Spinal cord (tissue), 10 donors: ENCODE data around the gene ATP5ME. TPM values are rescaled to one million over a fixed set of nuclear protein-coding genes. Genes with fewer than 3 reads are reported as not detected.

Experiments used
- DNase-seq, 6 donors: peaks; one replicate each; pipeline versions ENCODE4 v3.0.0 to v3.0.0-alpha.2; 2013 to 2015; ENCODE audit warnings: low spot score in 6 of 6, low read depth in 4 of 6
- H3K27ac ChIP-seq: one replicate; pipeline ENCODE4 v1.5.1; 2013; ENCODE audit warnings: low read depth, low read length, control low read depth
- H3K27me3 ChIP-seq: one replicate; pipeline ENCODE4 v1.6.1; 2013; ENCODE audit warnings: low read length; ENCODE audit not compliant: control insufficient read depth, insufficient read depth
- H3K36me3 ChIP-seq: one replicate; pipeline ENCODE4 v1.6.1; 2013; ENCODE audit warnings: low read length; ENCODE audit not compliant: control insufficient read depth, insufficient read depth
- H3K4me1 ChIP-seq: one replicate; pipeline ENCODE4 v1.6.1; 2013; ENCODE audit warnings: low read length; ENCODE audit not compliant: control insufficient read depth, insufficient read depth
- H3K4me3 ChIP-seq: one replicate; pipeline ENCODE4 v1.5.1; 2013; ENCODE audit warnings: low read depth, low read length, control low read depth
- H3K9me3 ChIP-seq: one replicate; pipeline ENCODE4 v1.6.1; 2013; ENCODE audit warnings: low read length; ENCODE audit not compliant: control insufficient read depth, insufficient read depth
- WGBS: methylation state at CpG from one replicate; pipeline ENCODE4 v1.1.5; 2013; ENCODE audit warnings: missing lambda C conversion rate; ENCODE audit not compliant: insufficient coverage; 5-methylcytosine and 5-hydroxymethylcytosine counted together
- long read RNA-seq, 4 donors: transcript quantifications; one replicate each; lab custom pipeline, GENCODE V29; 2026
- polyA plus RNA-seq, 2 donors: library from polyadenylated mRNA; unstranded; fragments of 120-200 nt; gene quantifications; one replicate each; pipeline ENCODE4 v1.2.1, GENCODE V29; 2013; ENCODE audit not compliant: insufficient read length in 2 of 2
- total RNA-seq, 2 donors: library from RNA; depleted of rRNA in 1 of 2; stranded (reverse); fragments of 120-200 nt in 1 of 2; fragments of >200 nt in 1 of 2; gene quantifications; one replicate each; pipeline versions ENCODE4 v1.2.3 to v1.2.4, GENCODE V29; 2013 to 2014
- donor health status: healthy.

ATP5ME gene
- total RNA-seq (100 to 1,000 TPM; 191 to 726 TPM), polyA plus RNA-seq (100 to 1,000 TPM; 314 to 354 TPM)
- long read RNA-seq, donor 1, transcript ATP5ME-202 (3 exons, 300 nt): minor isoform, 8 of 435 reads
- long read RNA-seq, donor 1, transcript ATP5ME-201 (4 exons, 365 nt): major isoform, 348 of 435 reads
- long read RNA-seq, donor 1, transcript ATP5ME-205 (3 exons, 393 nt): minor isoform, 33 of 435 reads
- long read RNA-seq, donor 1, transcript ATP5ME-204 (2 exons, 247 nt): minor isoform, 24 of 435 reads
- long read RNA-seq, donor 1, partial matches to known transcripts: 14 of 435 reads
- long read RNA-seq, donor 1, other reads (novel, unspliced or antisense): 6 of 435 reads
- long read RNA-seq, donor 2, transcript ATP5ME-201 (4 exons, 365 nt): major isoform, 144 of 167 reads
- long read RNA-seq, donor 2, transcript ATP5ME-204 (2 exons, 247 nt): minor isoform, 6 of 167 reads
- long read RNA-seq, donor 2, transcript ATP5ME-205 (3 exons, 393 nt): minor isoform, 12 of 167 reads
- long read RNA-seq, donor 2, transcript ATP5ME-202 (3 exons, 300 nt): minor isoform, 5 of 167 reads
- long read RNA-seq, donor 2, partial matches to known transcripts: 0 of 167 reads
- long read RNA-seq, donor 2, other reads (novel, unspliced or antisense): 0 of 167 reads
- long read RNA-seq, donor 3, transcript ATP5ME-201 (4 exons, 365 nt): major isoform, 159 of 175 reads
- long read RNA-seq, donor 3, transcript ATP5ME-205 (3 exons, 393 nt): minor isoform, 6 of 175 reads
- long read RNA-seq, donor 3, transcript ATP5ME-204 (2 exons, 247 nt): minor isoform, 9 of 175 reads
- long read RNA-seq, donor 3, partial matches to known transcripts: 0 of 175 reads
- long read RNA-seq, donor 3, other reads (novel, unspliced or antisense): 0 of 175 reads
- long read RNA-seq, donor 4, transcript ATP5ME-202 (3 exons, 300 nt): minor isoform, 9 of 384 reads
- long read RNA-seq, donor 4, transcript ATP5ME-204 (2 exons, 247 nt): minor isoform, 17 of 384 reads
- long read RNA-seq, donor 4, transcript ATP5ME-201 (4 exons, 365 nt): major isoform, 303 of 384 reads
- long read RNA-seq, donor 4, transcript ATP5ME-205 (3 exons, 393 nt): minor isoform, 38 of 384 reads
- long read RNA-seq, donor 4, partial matches to known transcripts: 5 of 384 reads
- long read RNA-seq, donor 4, other reads (novel, unspliced or antisense): 11 of 384 reads

DNA sequence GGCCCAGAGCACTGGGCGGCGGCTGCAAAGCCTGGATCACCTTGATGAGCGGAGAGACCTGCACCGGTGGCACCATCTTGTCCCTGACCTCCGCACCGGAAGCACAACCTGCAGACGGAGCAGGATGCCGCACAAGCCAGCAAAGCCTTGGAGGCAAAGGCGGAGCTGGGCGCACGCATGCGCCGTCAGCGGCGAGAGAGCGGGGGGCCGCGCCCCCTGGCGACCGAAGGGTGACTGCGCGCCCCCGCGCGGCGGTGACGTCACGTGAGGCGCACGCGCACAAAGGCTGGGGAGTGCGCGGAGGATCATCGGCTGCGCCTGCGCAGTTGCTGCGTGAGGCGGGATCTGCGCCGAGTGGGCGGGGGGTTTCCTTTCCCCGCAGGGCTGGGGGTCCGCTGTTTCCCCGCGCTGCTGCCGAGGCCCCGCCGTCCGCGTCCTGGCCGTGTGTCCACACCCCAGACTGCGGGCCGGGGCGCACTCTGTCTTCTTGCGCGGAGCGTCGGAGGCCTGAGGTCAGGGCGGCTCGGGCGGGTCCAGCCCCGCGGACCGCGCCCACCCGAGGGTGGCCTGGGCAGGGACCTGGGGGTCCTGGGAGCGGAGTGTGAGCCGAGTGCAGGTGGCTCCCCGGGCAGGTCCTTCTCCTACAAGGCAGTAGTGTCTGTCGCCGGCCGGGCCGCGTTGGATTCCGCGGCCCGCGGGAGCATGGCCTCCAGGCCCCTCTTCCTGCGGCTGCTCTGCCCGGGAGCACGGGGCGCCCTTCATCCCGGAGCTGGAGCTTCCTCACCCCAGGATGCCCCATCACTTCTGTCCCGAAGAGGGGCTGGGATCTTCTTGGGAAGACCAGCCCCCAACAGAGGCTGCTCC is at the start of gene ATP5ME, which contains the start of gene MYL5:
Gene ATP5ME, minus strand, starts transcription at position 105 of the 864 bp plus-strand sequence. Its CDS starts 29 bp downstream, at position 76.
Gene MYL5, plus strand, starts transcription at position 371 of the 864 bp plus-strand sequence. CDS start 3,485 bp downstream, outside the sequence.
- no peaks in the 10 kb centered on the region for H3K9me3 ChIP-seq
- H3K27me3 ChIP-seq: no peaks in the 10 kb centered on the region
- peak; percentile 90 to 99 (median 96) for DNase-seq
- peaks cover 36% of the 10 kb centered on the region for H3K36me3 ChIP-seq
- H3K27ac ChIP-seq: peak within 1 kb of the TSS; percentile 57
- WGBS: under 1% methylated on average over 84 of the region's 84 CpGs
- H3K4me1 ChIP-seq: peaks cover 25% of the 10 kb centered on the region
- H3K4me3 ChIP-seq: peak within 1 kb of the TSS; percentile 67

- Histone ChIP-seq H3K36me3 (peaks cover 74% of the 10 kb centered on the region), H3K4me1 (peaks cover 43% of the 10 kb centered on the region), H3K9me3 (no peaks in the 10 kb centered on the region), H3K27me3 (no peaks in the 10 kb centered on the region), H3K4me3 (no peak overlapping the region), H3K27ac (no peak overlapping the region)
- no peak for DNase-seq
- 98% methylated on average over 61 of the region's 61 CpGs for WGBS
Observed at GRCh38 chr4:722851-723360, 48.8 kb upstream of the ATP5ME start.

- no peak overlapping the region for H3K4me3 ChIP-seq
- WGBS: 98% methylated on average over 44 of the region's 47 CpGs
- peaks cover 79% of the 10 kb centered on the region for H3K36me3 ChIP-seq
- H3K27ac ChIP-seq: no peak overlapping the region
- H3K27me3 ChIP-seq: no peaks in the 10 kb centered on the region
- DNase-seq: no peak
- H3K4me1 ChIP-seq: peaks cover 48% of the 10 kb centered on the region
- H3K9me3 ChIP-seq: no peaks in the 10 kb centered on the region
Observed at GRCh38 chr4:722169-722725, 48.2 kb upstream of the ATP5ME start.

DNA sequence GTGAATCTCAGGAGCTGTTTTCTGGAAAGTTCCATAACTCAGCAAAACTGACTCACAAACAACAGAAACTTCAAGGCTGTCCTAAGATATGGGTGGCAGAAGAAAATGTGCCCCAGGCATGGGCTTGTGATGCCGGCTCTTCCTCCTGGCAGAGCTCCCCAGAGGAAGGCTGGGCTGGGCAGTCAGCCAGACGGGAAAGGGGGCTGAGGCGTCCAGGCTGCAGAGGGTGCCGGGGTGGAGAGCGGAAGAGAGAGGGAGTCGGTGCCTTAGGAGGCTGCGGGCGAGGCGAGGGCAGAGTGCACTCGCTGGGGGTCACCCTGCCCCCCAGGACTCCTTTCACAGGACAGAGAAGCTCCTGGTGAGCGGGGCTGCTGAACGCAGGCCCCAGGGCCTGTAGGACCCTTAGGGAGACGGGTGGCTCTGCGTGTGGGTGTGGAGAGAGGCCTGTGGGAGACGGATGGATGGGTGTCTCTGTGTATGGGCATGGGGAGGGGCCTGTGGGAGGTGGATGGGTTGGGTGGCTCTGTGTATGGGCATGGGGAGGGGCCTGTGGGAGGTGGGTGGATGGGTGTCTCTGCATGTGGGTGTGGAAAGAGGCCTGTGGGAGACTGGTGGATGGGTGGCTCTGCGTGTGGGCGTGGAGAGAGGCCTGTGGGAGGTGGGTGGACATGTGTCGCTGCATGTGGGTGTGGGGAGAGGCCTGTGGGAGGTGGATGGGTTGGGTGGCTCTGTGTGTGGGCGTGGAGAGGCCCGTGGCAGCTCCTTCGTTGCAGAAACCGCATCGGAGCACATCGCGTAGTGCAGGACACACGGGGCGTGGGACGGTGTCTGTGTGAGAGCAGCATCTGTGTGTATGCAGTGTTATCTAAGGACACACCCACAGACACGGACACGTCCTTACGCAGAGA is 47.4 kb upstream of the ATP5ME start:
- H3K27ac ChIP-seq: no peak overlapping the region

GRCh38 chr4:720111-720860 is 46.2 kb upstream of the ATP5ME start:
- Histone ChIP-seq H3K4me1 (peaks cover 31% of the 10 kb centered on the region), H3K27ac (no peak overlapping the region), H3K36me3 (peaks cover 69% of the 10 kb centered on the region), H3K27me3 (no peaks in the 10 kb centered on the region), H3K9me3 (no peaks in the 10 kb centered on the region), H3K4me3 (no peak overlapping the region)
- 96% methylated on average over 59 of the region's 59 CpGs for WGBS
- DNase-seq: no peak

More for the DNA sequence above, 47.4 kb upstream of the ATP5ME start:
- Histone ChIP-seq H3K27me3 (no peaks in the 10 kb centered on the region), H3K4me3 (no peak overlapping the region), H3K36me3 (peaks cover 79% of the 10 kb centered on the region), H3K9me3 (no peaks in the 10 kb centered on the region), H3K4me1 (peaks cover 41% of the 10 kb centered on the region)
- DNase-seq: peak in 1 of 6 donors; percentile 23
- WGBS: 79% methylated on average over 24 of the region's 31 CpGs

DNA sequence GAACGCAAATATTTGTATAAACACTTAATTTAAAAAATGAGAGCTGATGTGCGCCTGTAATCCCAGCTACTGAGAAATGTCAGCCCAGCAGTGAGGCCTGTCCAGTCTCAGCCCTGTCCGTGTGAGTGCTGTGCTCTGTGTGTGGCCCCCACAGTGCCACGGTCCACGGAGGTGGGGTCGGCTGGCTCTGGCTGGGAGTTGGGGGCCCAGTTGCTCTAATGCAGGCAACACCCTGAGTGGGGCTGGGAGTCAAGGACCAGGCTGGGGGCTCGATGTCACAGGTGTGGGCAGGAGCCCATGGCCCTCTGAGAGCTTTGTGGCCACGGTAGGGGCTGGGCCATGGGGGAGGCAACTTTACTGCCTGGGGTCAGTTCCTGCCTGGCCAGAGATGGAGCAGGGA is 44.4 kb upstream of the ATP5ME start:
- H3K9me3 ChIP-seq: no peaks in the 10 kb centered on the region
- H3K4me1 ChIP-seq: peaks cover 23% of the 10 kb centered on the region
- H3K4me3 ChIP-seq: no peak overlapping the region
- WGBS: 82% methylated on average over 7 of the region's 8 CpGs
- no peak overlapping the region for H3K27ac ChIP-seq
- H3K36me3 ChIP-seq: peaks cover 65% of the 10 kb centered on the region
- DNase-seq: no peak
- H3K27me3 ChIP-seq: no peaks in the 10 kb centered on the region

DNA sequence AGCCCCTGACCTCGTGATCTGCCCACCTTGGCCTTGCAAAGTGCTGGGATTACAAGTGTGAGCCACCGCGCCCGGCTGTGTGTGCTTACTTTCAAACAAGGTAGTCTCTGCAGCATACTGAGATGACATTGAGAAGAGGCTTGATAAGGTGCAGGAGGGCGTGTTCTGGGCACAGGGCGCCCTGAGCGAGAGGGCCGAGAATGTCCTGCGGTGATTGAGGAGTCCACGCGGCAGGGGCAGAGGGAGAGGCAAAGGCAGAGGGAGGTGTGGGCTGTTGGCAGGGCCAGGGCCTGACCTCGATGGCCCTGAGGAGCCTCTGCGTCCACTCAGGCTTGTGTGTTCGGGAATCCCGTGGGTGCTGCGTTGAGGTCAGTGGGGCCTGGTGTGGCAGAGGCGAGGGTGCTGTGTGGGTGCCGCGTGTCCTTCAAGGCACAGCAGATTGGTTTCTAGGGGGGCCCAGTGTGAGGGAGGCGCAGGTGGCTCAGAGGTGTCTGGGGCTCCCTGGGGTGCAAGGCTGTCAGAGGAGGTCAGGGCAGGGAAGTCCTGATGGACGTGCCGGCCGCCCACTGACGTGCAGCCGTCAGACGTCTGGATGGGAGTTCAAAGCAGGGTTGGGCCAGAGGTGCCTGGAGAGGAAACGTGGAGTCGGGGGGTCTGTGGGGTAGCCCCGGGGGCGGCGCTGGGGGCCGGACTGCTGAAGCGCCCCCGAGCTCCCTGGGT is 43.7 kb upstream of the ATP5ME start:
- Histone ChIP-seq H3K4me3 (no peak overlapping the region), H3K27me3 (no peaks in the 10 kb centered on the region), H3K27ac (no peak overlapping the region), H3K36me3 (peaks cover 65% of the 10 kb centered on the region), H3K4me1 (peaks cover 26% of the 10 kb centered on the region), H3K9me3 (no peaks in the 10 kb centered on the region)
- whole genome bisulfite sequencing: 91% methylated on average over 28 of the region's 34 CpGs
- DNase-seq: no peak
